PC-3 (cell line): Measurements from ENCODE around the gene GOLGA8M.
"Not testable (repeated sequence)": the region's sequence is repeated elsewhere in the genome, so short reads cannot be mapped to it uniquely, and the experiment has no call there.

Experiments used
- CTCF ChIP-seq: fragments of 300-600 bp; sonication (generic); conservative IDR thresholded peaks from 2 replicates; pipeline ENCODE4 v1.5.1; 2017; ENCODE audit warnings: antibody characterized with exemption, low read depth, mild to moderate bottlenecking, low read length
- EZH2 ChIP-seq: fragments of 300-600 bp; sonication (generic); IDR thresholded peaks from one replicate; pipeline ENCODE4 v1.6.1; 2017; ENCODE audit warnings: antibody characterized with exemption, mild to moderate bottlenecking, low read length; ENCODE audit not compliant: unreplicated experiment
- EZH2phosphoT487 ChIP-seq: fragments of 300-600 bp; sonication (generic); IDR thresholded peaks from 2 replicates; pipeline ENCODE4 v1.6.1; 2018; ENCODE audit warnings: mild to moderate bottlenecking, antibody characterized with exemption, low read length, borderline replicate concordance

- not testable (repeated sequence) for TF ChIP-seq CTCF, EZH2, EZH2phosphoT487
These were observed 26.5 kb upstream of the GOLGA8M start for GRCh38 chr15:28738590-28739292.
